DOHH2 (cell line): ENCODE measurements around the gene MKLN1.

Experiments
- CTCF ChIP-seq: fragments of 200-600 bp; sonication (generic); IDR thresholded peaks from one replicate; pipeline ENCODE4 v1.5.1; 2014; ENCODE audit warnings: antibody characterized with exemption, mild to moderate bottlenecking, low read depth, low read length; ENCODE audit not compliant: poor library complexity, severe bottlenecking
- EZH2phosphoT487 ChIP-seq: fragments of 200-600 bp; sonication (generic); IDR thresholded peaks from 2 replicates; pipeline ENCODE4 v1.6.1; 2017; ENCODE audit warnings: borderline replicate concordance, mild to moderate bottlenecking, antibody characterized with exemption, low read length, moderate library complexity, mixed read lengths

- TF ChIP-seq CTCF (no peak), EZH2phosphoT487 (no peak)
Observed at GRCh38 chr7:131292141-131292905, 35.4 kb upstream of the MKLN1 start.
